ENCODE data around the gene EEF1G. TPM values are rescaled to one million over a fixed set of nuclear protein-coding genes. Genes with fewer than 3 reads are reported as not detected.

EEF1G gene
- total RNA-seq, 4 donors from 2014 or later = 650 to 1,310 (median 1,178) TPM

- TF ChIP-seq CTCF (IDR thresholded peaks at IDR 0.05; ENCODE audit: low read depth) = no peak
Observed at GRCh38 chr11:62514151-62514550, 59.5 kb downstream of the EEF1G start.

- no peak for TF ChIP-seq CTCF (IDR thresholded peaks at IDR 0.05; ENCODE audit: low read depth)
Observed at GRCh38 chr11:62513626-62514025, 60.1 kb downstream of the EEF1G start.

GRCh38 chr11:62512961-62513360 is 60.7 kb downstream of the EEF1G start:
- no peak for TF ChIP-seq CTCF (IDR thresholded peaks at IDR 0.05; ENCODE audit: low read depth)

Small RNA genes lying within 50 kb of the gene (small RNA-seq; reads per million reads assigned to genes)
- not detected for gene AP001458.1
- not detected for gene EEF1G
- not detected for gene MIR6747

Other genes starting within 250 kb of the EEF1G start
- gene ASRGL1, start 236.4 kb downstream of the EEF1G start, total RNA-seq = 10 to 100 TPM in 3 of 4 donors, 1 to 10 TPM in 1; 9.6 to 32.0 (median 15.0) TPM
- gene SCGB1A1, start 154.9 kb downstream of the EEF1G start, total RNA-seq = not detected
- 1,000 to 10,000 TPM; 1,199 to 1,973 (median 1,368) TPM for gene AHNAK, start 27.1 kb downstream of the EEF1G start, total RNA-seq
- gene TUT1, start 17.6 kb upstream of the EEF1G start, total RNA-seq = 10 to 100 TPM in 1 of 4 donors, 1 to 10 TPM in 3; 3.4 to 13.4 (median 7.9) TPM
- gene MTA2, start 28.0 kb upstream of the EEF1G start, total RNA-seq = 10 to 100 TPM; 50.9 to 87.4 (median 61.6) TPM
- 100 to 1,000 TPM in 1 of 4 donors, 10 to 100 TPM in 3; 22.2 to 130 (median 39.7) TPM for gene EML3, start 38.9 kb upstream of the EEF1G start, total RNA-seq
- gene ROM1, start 39.4 kb upstream of the EEF1G start, total RNA-seq = 10 to 100 TPM in 1 of 4 donors, 1 to 10 TPM in 3; 1.1 to 11.2 (median 5.5) TPM
- gene B3GAT3, start 48.1 kb upstream of the EEF1G start, total RNA-seq = 10 to 100 TPM; 13.5 to 29.5 (median 24.2) TPM
- 100 to 1,000 TPM in 2 of 4 donors, 10 to 100 TPM in 2; 79.4 to 118 (median 104) TPM for gene GANAB, start 72.7 kb upstream of the EEF1G start, total RNA-seq
- gene INTS5, start 79.4 kb upstream of the EEF1G start, total RNA-seq = 10 to 100 TPM in 3 of 4 donors, 1 to 10 TPM in 1; 7.7 to 14.3 (median 11.3) TPM
- 10 to 100 TPM; 13.7 to 47.1 (median 35.9) TPM for gene C11orf98, start 91.3 kb upstream of the EEF1G start, total RNA-seq
- gene CSKMT, start 91.4 kb upstream of the EEF1G start, total RNA-seq = 1 to 10 TPM; 2.4 to 9.6 (median 7.7) TPM
- 10 to 100 TPM in 1 of 4 donors, 1 to 10 TPM in 3; 4.2 to 10.9 (median 8.7) TPM for gene UQCC3, start 97.8 kb upstream of the EEF1G start, total RNA-seq
- gene LBHD1, start 98.4 kb upstream of the EEF1G start, total RNA-seq = 10 to 100 TPM in 1 of 4 donors, 1 to 10 TPM in 3; 3.8 to 10.6 (median 5.5) TPM
- 100 to 1,000 TPM; 113 to 235 (median 142) TPM for gene UBXN1, start 105.2 kb upstream of the EEF1G start, total RNA-seq
- 10 to 100 TPM; 17.3 to 42.2 (median 32.3) TPM for gene LRRN4CL, start 115.6 kb upstream of the EEF1G start, total RNA-seq
- 100 to 1,000 TPM in 1 of 4 donors, 10 to 100 TPM in 3; 44.5 to 106 (median 48.4) TPM for gene BSCL2, start 133.5 kb upstream of the EEF1G start, total RNA-seq
- under 1 TPM in 1 of 4 donors, not detected in 3; 0.88 TPM for gene GNG3, start 133.8 kb upstream of the EEF1G start, total RNA-seq
- 10 to 100 TPM; 21.2 to 35.2 (median 29.3) TPM for gene HNRNPUL2, start 153.6 kb upstream of the EEF1G start, total RNA-seq
- gene TTC9C, start 154.6 kb upstream of the EEF1G start, total RNA-seq = 10 to 100 TPM; 17.5 to 57.4 (median 20.3) TPM
- 1 to 10 TPM; 3.9 to 7.7 (median 6.9) TPM for gene ZBTB3, start 180.3 kb upstream of the EEF1G start, total RNA-seq
- gene POLR2G, start 187.7 kb upstream of the EEF1G start, total RNA-seq = 10 to 100 TPM; 46.9 to 75.8 (median 65.3) TPM
- gene TAF6L, start 197.5 kb upstream of the EEF1G start, total RNA-seq = 10 to 100 TPM; 12.1 to 25.8 (median 15.6) TPM
- 10 to 100 TPM; 37.7 to 74.0 (median 49.6) TPM for gene TMEM179B, start 213.5 kb upstream of the EEF1G start, total RNA-seq
- gene TMEM223, start 218.1 kb upstream of the EEF1G start, total RNA-seq = 10 to 100 TPM; 14.5 to 22.6 (median 19.3) TPM
- gene NXF1, start 231.5 kb upstream of the EEF1G start, total RNA-seq = 10 to 100 TPM; 51.2 to 68.8 (median 55.1) TPM